ENCODE data around the gene RNF8.

Gene RNF8

GRCh38 chr6:37407948-37408347, 54.2 kb downstream of the RNF8 start:
- Histone ChIP-seq H3K27ac (ENCODE audit: low read length) (no peak overlapping the region), H2AFZ (ENCODE audit: low read depth, low read length) (no peak overlapping the region), H4K20me1 (ENCODE audit: insufficient read depth, low read length) (no peaks in the 10 kb centered on the region), H3K4me2 (ENCODE audit: low read length) (no peak overlapping the region), H3K4me1 (ENCODE audit: low read length) (no peaks in the 10 kb centered on the region), H3K79me2 (ENCODE audit: low read length) (no peaks in the 10 kb centered on the region), H3K4me3 (ENCODE audit: low read length) (no peak overlapping the region), H3K27me3 (ENCODE audit: low read depth, low read length) (no peaks in the 10 kb centered on the region), H3K36me3 (replicated peaks; ENCODE audit: low read depth, low read length) (no peaks in the 10 kb centered on the region), H3K9ac (ENCODE audit: low read length) (no peak overlapping the region), H3K9me3 (ENCODE audit: insufficient read depth, low read length) (no peaks in the 10 kb centered on the region)
- TF ChIP-seq EZH2phosphoT487 (IDR thresholded peaks at IDR 0.05; ENCODE audit: low read depth) (no peak), CTCF (IDR thresholded peaks at IDR 0.05; ENCODE audit: low read depth, low read length) (no peak)

GRCh38 chr6:37409501-37409900, 55.7 kb downstream of the RNF8 start:
- no peak for TF ChIP-seq EZH2phosphoT487 (IDR thresholded peaks at IDR 0.05; ENCODE audit: low read depth)
- TF ChIP-seq CTCF (IDR thresholded peaks at IDR 0.05; ENCODE audit: low read depth, low read length), result no peak
- H3K9me3 ChIP-seq (ENCODE audit: insufficient read depth, low read length), result no peaks in the 10 kb centered on the region
- no peak overlapping the region for H3K4me3 ChIP-seq (ENCODE audit: low read length)
- H3K4me1 ChIP-seq (ENCODE audit: low read length), result no peaks in the 10 kb centered on the region
- H3K27me3 ChIP-seq (ENCODE audit: low read depth, low read length), result no peaks in the 10 kb centered on the region
- H3K36me3 ChIP-seq (replicated peaks; ENCODE audit: low read depth, low read length), result no peaks in the 10 kb centered on the region
- H3K27ac ChIP-seq (ENCODE audit: low read length), result no peak overlapping the region
- H3K4me2 ChIP-seq (ENCODE audit: low read length), result no peak overlapping the region
- H3K79me2 ChIP-seq (ENCODE audit: low read length), result no peaks in the 10 kb centered on the region
- H4K20me1 ChIP-seq (ENCODE audit: insufficient read depth, low read length), result no peaks in the 10 kb centered on the region
- no peak overlapping the region for H2AFZ ChIP-seq (ENCODE audit: low read depth, low read length)
- H3K9ac ChIP-seq (ENCODE audit: low read length), result no peak overlapping the region

- no peak for TF ChIP-seq CTCF (IDR thresholded peaks at IDR 0.05; ENCODE audit: low read depth, low read length)
- TF ChIP-seq EZH2phosphoT487 (IDR thresholded peaks at IDR 0.05; ENCODE audit: low read depth), result no peak
- H3K9ac ChIP-seq (ENCODE audit: low read length), result no peak overlapping the region
- H3K4me3 ChIP-seq (ENCODE audit: low read length), result no peak overlapping the region
- no peak overlapping the region for H2AFZ ChIP-seq (ENCODE audit: low read depth, low read length)
- no peaks in the 10 kb centered on the region for H3K36me3 ChIP-seq (replicated peaks; ENCODE audit: low read depth, low read length)
- H3K79me2 ChIP-seq (ENCODE audit: low read length), result no peaks in the 10 kb centered on the region
- no peaks in the 10 kb centered on the region for H3K9me3 ChIP-seq (ENCODE audit: insufficient read depth, low read length)
- no peak overlapping the region for H3K27ac ChIP-seq (ENCODE audit: low read length)
- no peak overlapping the region for H3K4me2 ChIP-seq (ENCODE audit: low read length)
- no peaks in the 10 kb centered on the region for H4K20me1 ChIP-seq (ENCODE audit: insufficient read depth, low read length)
- no peaks in the 10 kb centered on the region for H3K27me3 ChIP-seq (ENCODE audit: low read depth, low read length)
- H3K4me1 ChIP-seq (ENCODE audit: low read length), result no peaks in the 10 kb centered on the region
These were observed 63.6 kb downstream of the RNF8 start for GRCh38 chr6:37417393-37417792.

GRCh38 chr6:37418722-37419121, 64.9 kb downstream of the RNF8 start:
- H3K4me2 ChIP-seq (ENCODE audit: low read length), result no peak overlapping the region
- H3K9me3 ChIP-seq (ENCODE audit: insufficient read depth, low read length), result no peaks in the 10 kb centered on the region
- no peaks in the 10 kb centered on the region for H3K36me3 ChIP-seq (replicated peaks; ENCODE audit: low read depth, low read length)
- H3K9ac ChIP-seq (ENCODE audit: low read length), result no peak overlapping the region
- no peak overlapping the region for H2AFZ ChIP-seq (ENCODE audit: low read depth, low read length)
- H3K27ac ChIP-seq (ENCODE audit: low read length), result no peak overlapping the region
- H4K20me1 ChIP-seq (ENCODE audit: insufficient read depth, low read length), result no peaks in the 10 kb centered on the region
- no peaks in the 10 kb centered on the region for H3K4me1 ChIP-seq (ENCODE audit: low read length)
- TF ChIP-seq EZH2phosphoT487 (IDR thresholded peaks at IDR 0.05; ENCODE audit: low read depth), result no peak
- no peak for TF ChIP-seq CTCF (IDR thresholded peaks at IDR 0.05; ENCODE audit: low read depth, low read length)
- H3K27me3 ChIP-seq (ENCODE audit: low read depth, low read length), result no peaks in the 10 kb centered on the region
- no peak overlapping the region for H3K4me3 ChIP-seq (ENCODE audit: low read length)
- H3K79me2 ChIP-seq (ENCODE audit: low read length), result no peaks in the 10 kb centered on the region

Data from OCI-LY3 (cell line).